Testis (tissue), 3 donors: ENCODE measurements around the gene FAM117B. TPM values are rescaled to one million over a fixed set of nuclear protein-coding genes. Genes with fewer than 3 reads are reported as not detected.
A peak's percentile ranks its signal among the peaks of the same experiment; 100 is the strongest.

Experiments
- DNase-seq: peaks from one replicate; pipeline ENCODE4 v3.0.0-alpha.2; 2019
- H3K27ac ChIP-seq, 2 donors: fragments of 200-600 bp; sonication (generic); one replicate each; pipeline ENCODE4 v1.5.1; 2019
- H3K27me3 ChIP-seq: fragments of 200-600 bp; sonication (generic); one replicate; pipeline ENCODE4 v1.5.1; 2019
- H3K36me3 ChIP-seq: fragments of 200-600 bp; sonication (generic); one replicate; pipeline ENCODE4 v1.5.1; 2017; ENCODE audit warnings: low read depth; ENCODE audit errors: missing control alignments
- H3K4me1 ChIP-seq: fragments of 200-600 bp; sonication (generic); one replicate; pipeline ENCODE4 v1.5.1; 2019
- H3K4me3 ChIP-seq, 2 donors: fragments of 200-600 bp; sonication (generic); one replicate each; pipeline ENCODE4 v1.5.1; 2017 to 2019
- H3K9me3 ChIP-seq: fragments of 200-600 bp; sonication (generic); one replicate; pipeline ENCODE4 v1.5.1; 2017
- CTCF ChIP-seq, 3 experiments: fragments of 450-650 bp in 2 of 3; fragments of 200-600 bp in 1 of 3; sonication (generic) in 1 of 3; IDR thresholded peaks; one replicate each; pipeline ENCODE4 v1.5.1; 2016 to 2019; ENCODE audit warnings: antibody characterized with exemption in 3 of 3, mild to moderate bottlenecking in 2 of 3, moderate library complexity in 1 of 3
- POLR2A ChIP-seq: fragments of 450-650 bp; IDR thresholded peaks from one replicate; pipeline ENCODE4 v1.6.1; 2017; ENCODE audit warnings: antibody characterized with exemption, mild to moderate bottlenecking, moderate library complexity
- WGBS, 2 donors: methylation state at CpG; one replicate each; pipeline ENCODE4 v1.1.5; 2018; 5-methylcytosine and 5-hydroxymethylcytosine counted together
- intact Hi-C: fragments of 100-400 bp; cut with DNase I; formaldehyde crosslinking; loops from one replicate; pipeline ENCODE4 v1.15.1; 2023; ENCODE audit warnings: low total_unique reads
- polyA plus RNA-seq: library from polyadenylated mRNA; stranded (reverse); fragments of 350-450 nt; fragmentation: Illumina TruSeq; extraction: RNeasy Lipid Tissue Mini Kit (QIAGEN cat#74804); gene quantifications from one replicate; pipeline ENCODE4 v1.2.3, GENCODE V29; 2014; ENCODE audit warnings: low read depth, low replicate concordance; ENCODE audit not compliant: insufficient read depth
- total RNA-seq, 2 donors: library from RNA; depleted of rRNA; stranded (reverse); fragments of >200 nt; gene quantifications; one replicate each; pipeline ENCODE4 v1.2.3, GENCODE V29; 2016

The FAM117B gene
- total and polyA plus RNA-seq, 3 donors from 2014 or later: 9.8 to 34.7 (median 28.0) TPM

- Histone ChIP-seq H3K4me1 (peaks cover 13% of the 10 kb centered on the region), H3K27me3 (no peaks in the 10 kb centered on the region), H3K36me3 (no peaks in the 10 kb centered on the region), H3K9me3 (no peaks in the 10 kb centered on the region), H3K27ac (peak overlapping the region; percentile 79 to 97), H3K4me3 (peak overlapping the region; percentile 92 to 97)
- WGBS, 2 donors: 0 to 1% methylated on average over 1 to 32 of the region's 92 CpGs
- TF ChIP-seq POLR2A: no peak
- no peak for TF ChIP-seq CTCF (IDR thresholded peaks at IDR 0.05)
- peak; percentile 80 for DNase-seq
- intact Hi-C loops: no loop called here
These were observed 851 bp downstream of the FAM117B start for GRCh38 chr2:202635428-202636212.

- WGBS, 2 donors: 0 to 2% methylated on average over 2 of the region's 2 CpGs
- H3K4me3 ChIP-seq: peak overlapping the region; percentile 92 to 97
- intact Hi-C loops: no loop called here
- no peaks in the 10 kb centered on the region for H3K36me3 ChIP-seq
- no peak for DNase-seq
- peaks cover 13% of the 10 kb centered on the region for H3K4me1 ChIP-seq
- H3K27ac ChIP-seq: peak overlapping the region; percentile 79 to 97
- no peaks in the 10 kb centered on the region for H3K9me3 ChIP-seq
- TF ChIP-seq POLR2A: no peak
- no peak for TF ChIP-seq CTCF (IDR thresholded peaks at IDR 0.05)
- H3K27me3 ChIP-seq: no peaks in the 10 kb centered on the region
These were observed 1.4 kb downstream of the FAM117B start for GRCh38 chr2:202636213-202636513.

- intact Hi-C loops: no loop called here
- DNase-seq: no peak
- H3K36me3 ChIP-seq: no peaks in the 10 kb centered on the region
- H3K27ac ChIP-seq: no peak overlapping the region
- WGBS, 2 donors: 87 to 89% methylated on average over 6 of the region's 6 CpGs
- no peaks in the 10 kb centered on the region for H3K27me3 ChIP-seq
- peaks cover 24% of the 10 kb centered on the region for H3K4me1 ChIP-seq
- no peaks in the 10 kb centered on the region for H3K9me3 ChIP-seq
- no peak overlapping the region for H3K4me3 ChIP-seq
- no peak for TF ChIP-seq CTCF (IDR thresholded peaks at IDR 0.05)
- TF ChIP-seq POLR2A: no peak
These were observed 4.0 kb downstream of the FAM117B start for GRCh38 chr2:202638721-202639120.

- Histone ChIP-seq H3K27ac (no peak overlapping the region), H3K4me1 (peaks cover 24% of the 10 kb centered on the region), H3K9me3 (no peaks in the 10 kb centered on the region), H3K27me3 (no peaks in the 10 kb centered on the region), H3K36me3 (no peaks in the 10 kb centered on the region), H3K4me3 (no peak overlapping the region)
- 89 to 92% methylated on average over 3 of the region's 3 CpGs for WGBS, 2 donors
- TF ChIP-seq POLR2A (no peak), CTCF (IDR thresholded peaks at IDR 0.05) (no peak)
- intact Hi-C loops: no loop called here
- DNase-seq: no peak
These were observed 4.5 kb downstream of the FAM117B start for GRCh38 chr2:202639231-202639630.

GRCh38 chr2:202642567-202642966, 7.8 kb downstream of the FAM117B start:
- Histone ChIP-seq H3K9me3 (no peaks in the 10 kb centered on the region), H3K27me3 (no peaks in the 10 kb centered on the region), H3K4me3 (no peak overlapping the region), H3K36me3 (no peaks in the 10 kb centered on the region), H3K27ac (peak overlapping the region in 1 of 2 donors; percentile 28), H3K4me1 (peaks cover 19% of the 10 kb centered on the region)
- TF ChIP-seq POLR2A: no peak
- TF ChIP-seq CTCF (IDR thresholded peaks at IDR 0.05): no peak
- DNase-seq: no peak
- WGBS, 2 donors: 46 to 51% methylated on average over 2 of the region's 2 CpGs
- intact Hi-C loops: no loop called here
